GM23248 (cell line): Measurements from ENCODE around the gene UBAC2. TPM values are rescaled to one million over a fixed set of nuclear protein-coding genes. Genes with fewer than 3 reads are reported as not detected.
A peak's percentile ranks its signal among the peaks of the same experiment; 100 is the strongest.

ENCODE experiments used
- DNase-seq: peaks from one replicate; pipeline ENCODE4 v3.0.0-alpha.2; 2015
- H2AFZ ChIP-seq: fragments of 200-600 bp; sonication (generic); 2 replicates; pipeline ENCODE4 v1.6.1; 2016; ENCODE audit warnings: antibody characterized with exemption
- H3F3A ChIP-seq: fragments of 200-600 bp; sonication (generic); 2 replicates; pipeline ENCODE4 v1.6.1; 2016; ENCODE audit warnings: mild to moderate bottlenecking, antibody characterized with exemption, mixed run types; ENCODE audit not compliant: insufficient read depth
- H3K27ac ChIP-seq: fragments of 200-600 bp; sonication (generic); 2 replicates; pipeline ENCODE4 v1.5.1; 2016; ENCODE audit warnings: mild to moderate bottlenecking
- H3K27me3 ChIP-seq: fragments of 200-600 bp; sonication (generic); replicated peaks from 2 replicates; pipeline ENCODE4 v1.6.1; 2016; ENCODE audit warnings: mild to moderate bottlenecking; ENCODE audit not compliant: insufficient read depth
- H3K36me3 ChIP-seq: fragments of 200-600 bp; sonication (generic); 2 replicates; pipeline ENCODE4 v1.6.1; 2016; ENCODE audit warnings: low read depth, mild to moderate bottlenecking
- H3K4me1 ChIP-seq: fragments of 200-600 bp; sonication (generic); 2 replicates; pipeline ENCODE4 v1.6.1; 2016; ENCODE audit warnings: mild to moderate bottlenecking; ENCODE audit not compliant: insufficient read depth
- H3K4me2 ChIP-seq: fragments of 200-600 bp; sonication (generic); one replicate; pipeline ENCODE4 v1.6.1; 2016; ENCODE audit warnings: mild to moderate bottlenecking; ENCODE audit not compliant: unreplicated experiment
- H3K4me3 ChIP-seq: fragments of 200-600 bp; sonication (generic); 2 replicates; pipeline ENCODE4 v1.5.1; 2016; ENCODE audit warnings: mild to moderate bottlenecking
- H3K79me2 ChIP-seq: fragments of 200-600 bp; sonication (generic); 2 replicates; pipeline ENCODE4 v1.6.1; 2016; ENCODE audit warnings: mild to moderate bottlenecking; ENCODE audit not compliant: insufficient read depth
- H3K9ac ChIP-seq: fragments of 200-600 bp; sonication (generic); 2 replicates; pipeline ENCODE4 v1.6.1; 2016; ENCODE audit warnings: mild to moderate bottlenecking
- H3K9me2 ChIP-seq: fragments of 200-600 bp; sonication (generic); 2 replicates; pipeline ENCODE4 v1.6.1; 2016; ENCODE audit warnings: mixed run types, mild to moderate bottlenecking, moderate library complexity; ENCODE audit not compliant: insufficient read depth
- H3K9me3 ChIP-seq: fragments of 200-600 bp; sonication (generic); one replicate; pipeline ENCODE4 v1.6.1; 2017; ENCODE audit warnings: low read depth
- H4K20me1 ChIP-seq: fragments of 200-600 bp; sonication (generic); 2 replicates; pipeline ENCODE4 v1.6.0; 2016; ENCODE audit not compliant: insufficient read depth
- EZH2 ChIP-seq: fragments of 200-600 bp; sonication (generic); IDR thresholded peaks from 2 replicates; pipeline ENCODE4 v1.6.1; 2018; ENCODE audit warnings: antibody characterized with exemption, mild to moderate bottlenecking; ENCODE audit not compliant: insufficient read depth, poor library complexity, severe bottlenecking
- EZH2phosphoT487 ChIP-seq: fragments of 200-600 bp; sonication (generic); IDR thresholded peaks from 2 replicates; pipeline ENCODE4 v1.6.1; 2018; ENCODE audit warnings: antibody characterized with exemption, moderate library complexity, mild to moderate bottlenecking, low read depth; ENCODE audit not compliant: insufficient read depth
- WGBS, 2 experiments: methylation state at CpG; one replicate each; pipeline ENCODE4 v1.1.6; 2015 to 2017; ENCODE audit warnings: low lambda C conversion rate in 2 of 2, low coverage in 1 of 2; ENCODE audit errors: missing lambda C conversion rate in 2 of 2; 5-methylcytosine and 5-hydroxymethylcytosine counted together
- in situ Hi-C: fragments of 300-500 bp; cut with MboI; formaldehyde crosslinking; loops from 2 replicates; pipeline ENCODE4 v1.15.0; 2020
- polyA plus RNA-seq: library from polyadenylated mRNA; unstranded; fragments of >200 nt; fragmentation: Nextera tagmentation; extraction: Ambion mirVana; gene quantifications from 2 replicates; pipeline ENCODE4 v1.2.1, GENCODE V29; 2016
- total RNA-seq: library from RNA; depleted of rRNA; stranded (reverse); fragments of >200 nt; shearing (Covaris generic); gene quantifications from 2 replicates; pipeline ENCODE4 v1.2.3, GENCODE V29; 2014

Gene UBAC2
- total and polyA plus RNA-seq, 2 experiments from 2014 or later = 66.1 to 95.9 TPM

GRCh38 chr13:99264051-99264450 lies 63.4 kb downstream of the UBAC2 start:
- Histone ChIP-seq H3F3A (no peaks in the 10 kb centered on the region; the same call in 1 of the 2 replicates), H3K4me1 (peaks cover 7% of the 10 kb centered on the region; the same call in 1 of the 2 replicates), H4K20me1 (no peaks in the 10 kb centered on the region), H3K27me3 (no peaks in the 10 kb centered on the region), H3K9me3 (no peaks in the 10 kb centered on the region), H3K36me3 (no peaks in the 10 kb centered on the region), H3K79me2 (no peaks in the 10 kb centered on the region; the same call in 1 of the 2 replicates), H3K9me2 (no peaks in the 10 kb centered on the region), H3K27ac (no peak overlapping the region), H3K4me2 (no peak overlapping the region), H3K9ac (no peak overlapping the region), H3K4me3 (no peak overlapping the region), H2AFZ (no peak overlapping the region)
- in situ Hi-C loops = loop anchor here (10.0 kb wide), 1 partner anchor 89 kb away; no protein-coding TSS in a partner anchor
- TF ChIP-seq EZH2phosphoT487 (no peak), EZH2 (no peak)
- whole genome bisulfite sequencing, 2 experiments = 45 to 47% methylated on average over 1 of the region's 1 CpG
- no peak for DNase-seq

DNA sequence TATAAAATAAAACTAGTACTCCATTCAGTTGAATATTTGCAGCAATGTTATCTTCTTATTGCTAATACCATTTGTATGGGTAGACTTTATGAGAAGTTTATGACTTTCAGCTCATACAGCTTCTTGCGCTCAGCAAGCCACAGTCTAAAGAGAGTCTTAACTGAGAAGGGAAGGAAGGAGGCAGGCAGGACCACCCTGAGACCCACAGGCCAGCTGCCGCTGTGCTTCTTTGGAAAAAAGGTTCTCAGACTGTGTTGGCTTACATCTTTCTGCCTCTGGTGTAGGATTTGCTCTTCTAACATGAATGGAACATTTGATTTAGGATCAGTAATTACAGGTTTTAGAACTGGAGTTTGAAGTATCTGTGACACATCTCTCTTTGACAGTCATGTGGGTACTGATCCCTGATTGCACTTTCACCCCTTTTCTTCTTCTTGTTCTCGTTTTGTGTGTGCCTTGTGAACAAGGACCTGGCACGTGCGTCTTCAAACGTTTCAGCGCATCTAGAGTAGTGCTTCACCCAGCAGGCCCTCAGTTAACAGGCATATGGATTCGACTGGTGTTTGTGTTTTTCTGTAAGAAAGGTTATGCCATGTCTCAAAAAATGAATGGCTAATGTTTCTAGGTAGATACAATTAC lies 64.6 kb downstream of the UBAC2 start:
- no peaks in the 10 kb centered on the region; the same call in 1 of the 2 replicates for H3K79me2 ChIP-seq
- H2AFZ ChIP-seq = no peak overlapping the region
- H3K4me1 ChIP-seq = peaks cover 3% of the 10 kb centered on the region; the same call in 1 of the 2 replicates
- no peaks in the 10 kb centered on the region for H3K9me2 ChIP-seq
- H3K27me3 ChIP-seq = no peaks in the 10 kb centered on the region
- H3K27ac ChIP-seq = no peak overlapping the region
- TF ChIP-seq EZH2phosphoT487 (no peak), EZH2 (no peak)
- 76% methylated on average over 8 of the region's 8 CpGs for WGBS, 2 experiments
- H3K4me2 ChIP-seq = no peak overlapping the region
- no peaks in the 10 kb centered on the region for H4K20me1 ChIP-seq
- no peak overlapping the region for H3K9ac ChIP-seq
- DNase-seq = no peak
- no peaks in the 10 kb centered on the region; the same call in 1 of the 2 replicates for H3F3A ChIP-seq
- no peaks in the 10 kb centered on the region for H3K36me3 ChIP-seq
- no peak overlapping the region for H3K4me3 ChIP-seq
- in situ Hi-C loops = loop anchor here (10.0 kb wide), 1 partner anchor 90 kb away; no protein-coding TSS in a partner anchor
- H3K9me3 ChIP-seq = no peaks in the 10 kb centered on the region

DNA sequence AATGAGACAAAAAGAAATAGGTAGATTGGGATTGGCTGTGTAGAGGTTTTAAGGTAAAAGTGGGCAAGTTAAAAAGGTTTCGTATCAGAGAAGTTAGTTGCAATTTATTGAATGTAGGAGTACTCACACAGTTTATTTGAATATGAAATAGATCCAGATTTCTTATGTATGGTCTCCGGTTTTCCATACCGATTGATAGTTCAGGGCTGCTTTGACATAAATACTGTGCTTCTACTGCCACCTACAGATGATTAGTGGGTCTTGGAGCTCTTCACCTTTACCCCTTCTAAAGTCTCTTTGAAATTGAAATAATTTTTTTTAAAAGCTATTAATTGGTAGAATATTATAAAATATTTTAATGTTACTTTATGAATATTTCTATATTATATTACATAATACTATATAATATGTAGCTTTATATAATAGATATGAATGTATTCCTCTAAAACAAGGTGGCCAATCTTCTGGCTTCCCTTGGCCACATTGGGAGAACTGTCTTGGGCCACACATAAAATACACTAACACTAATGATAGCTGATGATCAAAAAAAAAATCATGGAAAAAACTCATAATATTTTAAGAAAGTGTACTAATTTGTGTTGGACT lies 65.3 kb downstream of the UBAC2 start:
- Histone ChIP-seq H3K9ac (no peak overlapping the region), H3K9me2 (no peaks in the 10 kb centered on the region), H3K79me2 (no peaks in the 10 kb centered on the region; the same call in 1 of the 2 replicates), H4K20me1 (no peaks in the 10 kb centered on the region), H3K4me1 (no peaks in the 10 kb centered on the region), H2AFZ (no peak overlapping the region), H3K9me3 (no peaks in the 10 kb centered on the region), H3K36me3 (no peaks in the 10 kb centered on the region), H3K4me3 (no peak overlapping the region), H3K27me3 (no peaks in the 10 kb centered on the region), H3K27ac (no peak overlapping the region), H3F3A (no peaks in the 10 kb centered on the region; the same call in 1 of the 2 replicates), H3K4me2 (no peak overlapping the region)
- in situ Hi-C loops = loop anchor here (10.0 kb wide), 1 partner anchor 91 kb away; no protein-coding TSS in a partner anchor
- peak; percentile 72 for DNase-seq
- TF ChIP-seq EZH2 (no peak), EZH2phosphoT487 (no peak)
- WGBS, 2 experiments = 24 to 27% methylated on average over 3 of the region's 3 CpGs

GRCh38 chr13:99266827-99267226 lies 66.2 kb downstream of the UBAC2 start:
- no peaks in the 10 kb centered on the region for H3K27me3 ChIP-seq
- no peaks in the 10 kb centered on the region for H3K79me2 ChIP-seq
- no peak overlapping the region for H3K4me3 ChIP-seq
- no peaks in the 10 kb centered on the region for H3K36me3 ChIP-seq
- in situ Hi-C loops = loop anchor here (10.0 kb wide), 1 partner anchor 92 kb away; no protein-coding TSS in a partner anchor
- TF ChIP-seq EZH2phosphoT487 (no peak), EZH2 (no peak)
- H3K9ac ChIP-seq = no peak overlapping the region
- H4K20me1 ChIP-seq = no peaks in the 10 kb centered on the region
- no peak overlapping the region for H3K27ac ChIP-seq
- 77 to 84% methylated on average over 6 of the region's 6 CpGs for WGBS, 2 experiments
- no peaks in the 10 kb centered on the region; the same call in 1 of the 2 replicates for H3F3A ChIP-seq
- H3K9me2 ChIP-seq = no peaks in the 10 kb centered on the region
- H3K4me2 ChIP-seq = no peak overlapping the region
- H2AFZ ChIP-seq = no peak overlapping the region
- DNase-seq = no peak
- no peaks in the 10 kb centered on the region for H3K4me1 ChIP-seq
- H3K9me3 ChIP-seq = no peaks in the 10 kb centered on the region
